GM18507 (cell line): ENCODE measurements around the gene PLEKHA7.
"Not testable (repeated sequence)": the region's sequence is repeated elsewhere in the genome, so short reads cannot be mapped to it uniquely, and the experiment has no call there.

Experiments used
- DNase-seq: peaks from one replicate; pipeline ENCODE4 v3.0.0; 2011; ENCODE audit warnings: low read depth; ENCODE audit not compliant: insufficient read length; ENCODE audit errors: extremely low spot score
- FAIRE-seq: peaks from 2 replicates; lab custom pipeline; 2011; peaks lifted over from hg19 to GRCh38; lab: Jason Lieb, UNC

The PLEKHA7 gene

GRCh38 chr11:16896729-16897469 is 117.3 kb downstream of the PLEKHA7 start:
- FAIRE-seq (no peak), DNase-seq (no peak)

- FAIRE-seq (no peak), DNase-seq (no peak)
Observed at GRCh38 chr11:16895306-16895705, 118.9 kb downstream of the PLEKHA7 start.

DNA sequence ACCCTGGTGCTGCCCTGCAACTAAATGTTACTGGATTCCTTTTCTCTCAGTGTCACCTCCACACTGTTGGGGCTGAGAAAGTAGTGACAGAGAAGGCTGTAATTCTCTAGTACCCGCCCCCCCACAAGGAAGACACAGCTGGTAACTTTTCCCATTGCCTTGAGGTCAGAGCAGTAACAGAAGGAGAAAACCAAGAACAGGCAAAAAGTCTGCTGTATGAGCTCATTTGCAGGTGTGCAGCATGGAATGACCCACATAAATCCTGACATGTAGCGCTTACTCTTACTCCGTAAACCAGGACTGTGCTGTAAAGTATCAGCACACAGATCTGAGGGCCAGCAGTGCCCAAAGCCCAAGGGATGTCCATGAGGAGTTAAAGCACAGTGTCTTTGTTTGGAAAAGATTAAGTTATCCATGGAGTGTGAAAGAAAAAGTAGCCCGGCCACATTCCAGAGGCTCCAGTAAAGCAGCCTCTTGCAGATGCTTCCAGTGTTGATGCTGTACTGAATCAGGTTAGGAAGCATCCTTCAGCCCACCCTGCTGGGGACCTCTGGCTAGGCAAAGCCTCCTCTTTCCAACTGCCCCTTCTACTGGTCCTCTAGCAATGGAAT is 120.7 kb downstream of the PLEKHA7 start:
- FAIRE-seq = no peak
- DNase-seq = no peak

- DNase-seq = no peak
- FAIRE-seq = no peak
Observed at GRCh38 chr11:16891964-16892363, 122.2 kb downstream of the PLEKHA7 start.

DNA sequence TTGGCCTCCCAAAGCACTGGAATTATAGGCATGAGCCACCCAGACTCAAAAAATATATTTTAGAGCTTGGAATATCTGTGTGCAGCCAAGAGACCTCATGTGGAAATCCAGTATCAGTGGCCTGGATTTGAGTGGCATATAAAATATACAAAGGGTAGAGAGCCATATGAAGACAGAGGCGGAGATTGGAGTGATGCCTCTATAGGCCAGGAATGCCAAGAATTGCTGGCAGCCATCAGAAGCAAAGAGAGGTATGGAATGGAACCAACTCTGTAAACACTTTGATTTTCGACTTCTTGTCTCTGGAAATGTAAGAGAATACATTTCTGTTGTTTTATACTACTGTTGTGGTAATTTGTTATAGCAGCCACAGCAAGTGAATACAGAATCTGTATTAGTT is 123.0 kb downstream of the PLEKHA7 start:
- FAIRE-seq = no peak
- no peak for DNase-seq

DNA sequence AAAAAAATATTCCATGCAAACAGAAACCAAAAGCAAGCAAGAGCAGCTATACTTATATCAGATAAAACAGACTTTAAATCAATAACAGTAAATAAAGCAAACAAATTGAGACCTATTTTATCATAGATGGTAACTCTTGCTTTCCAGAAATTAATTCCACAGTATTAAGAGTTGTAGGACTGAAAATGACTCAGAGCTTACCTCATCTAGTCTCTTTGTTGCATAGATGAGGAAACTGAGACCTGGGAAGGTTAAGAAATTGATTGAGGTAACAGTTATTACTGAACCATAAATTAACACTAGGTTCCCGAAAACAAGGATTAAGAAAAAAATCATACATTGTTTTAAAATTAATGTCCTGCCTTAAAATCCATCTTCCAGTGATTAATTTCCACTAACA is 123.8 kb downstream of the PLEKHA7 start:
- DNase-seq (no peak), FAIRE-seq (no peak)

GRCh38 chr11:16889905-16890304 is 124.3 kb downstream of the PLEKHA7 start:
- no peak for DNase-seq
- FAIRE-seq = no peak

GRCh38 chr11:16889010-16889409 is 125.2 kb downstream of the PLEKHA7 start:
- not testable (repeated sequence) for FAIRE-seq, DNase-seq

GRCh38 chr11:16887887-16888286 is 126.3 kb downstream of the PLEKHA7 start:
- FAIRE-seq, DNase-seq: not testable (repeated sequence)

- FAIRE-seq (no peak), DNase-seq (no peak)
Observed at GRCh38 chr11:16883174-16883573, 131.0 kb downstream of the PLEKHA7 start.

DNA sequence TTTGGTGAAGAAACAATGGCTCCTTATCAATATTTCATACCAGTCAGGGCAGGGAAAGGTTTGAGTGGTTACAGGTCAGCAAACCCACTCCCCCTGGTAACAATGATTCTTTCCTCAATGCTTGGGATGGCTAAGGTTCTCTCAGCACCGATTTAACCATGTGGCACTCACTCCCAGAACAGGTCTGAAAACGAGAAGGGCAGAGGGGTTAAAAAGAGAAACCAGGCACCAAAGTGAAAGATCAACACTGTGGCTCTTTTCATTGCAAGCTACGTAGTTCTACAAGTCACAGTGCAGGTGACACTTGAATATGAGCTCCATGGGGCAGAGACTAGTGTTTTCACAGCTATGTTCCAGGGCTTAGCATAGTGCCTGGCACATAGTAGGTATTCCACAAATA is 132.4 kb downstream of the PLEKHA7 start:
- FAIRE-seq (no peak), DNase-seq (no peak)

DNA sequence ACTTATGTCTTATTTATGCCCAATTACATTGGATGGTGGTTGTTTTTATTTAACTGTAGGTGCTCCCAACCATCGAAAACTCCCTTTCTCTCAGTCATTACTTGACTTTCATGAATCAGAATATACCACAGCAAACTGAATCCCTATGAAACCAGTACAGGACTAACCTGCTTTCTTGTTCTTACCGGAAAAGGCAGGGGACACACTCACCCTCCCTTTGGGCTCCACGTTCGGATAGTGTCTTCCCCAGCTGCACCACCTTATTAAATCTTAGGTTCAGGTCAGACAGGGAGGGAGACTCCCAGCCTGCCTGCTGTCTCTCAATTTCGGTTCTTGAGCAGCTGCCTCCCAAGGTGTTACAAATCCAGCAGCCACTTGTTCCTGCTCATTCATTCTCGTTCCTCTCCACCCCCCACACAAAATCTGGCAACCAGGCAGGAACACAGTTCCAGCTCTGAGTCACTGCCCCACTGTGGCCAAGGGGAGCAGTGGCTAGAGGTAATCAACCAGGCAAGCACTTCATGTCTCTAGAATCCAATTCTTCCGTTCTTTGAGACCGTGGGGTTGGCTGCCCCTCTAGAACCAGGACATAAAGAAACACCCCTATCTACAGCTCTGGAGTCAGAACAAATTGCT is 133.0 kb downstream of the PLEKHA7 start:
- FAIRE-seq (peak; percentile 15), DNase-seq (no peak)

GRCh38 chr11:16880184-16880801 is 133.9 kb downstream of the PLEKHA7 start:
- FAIRE-seq = no peak
- no peak for DNase-seq

GRCh38 chr11:16879690-16880089 is 134.5 kb downstream of the PLEKHA7 start:
- FAIRE-seq = no peak
- DNase-seq = no peak

DNA sequence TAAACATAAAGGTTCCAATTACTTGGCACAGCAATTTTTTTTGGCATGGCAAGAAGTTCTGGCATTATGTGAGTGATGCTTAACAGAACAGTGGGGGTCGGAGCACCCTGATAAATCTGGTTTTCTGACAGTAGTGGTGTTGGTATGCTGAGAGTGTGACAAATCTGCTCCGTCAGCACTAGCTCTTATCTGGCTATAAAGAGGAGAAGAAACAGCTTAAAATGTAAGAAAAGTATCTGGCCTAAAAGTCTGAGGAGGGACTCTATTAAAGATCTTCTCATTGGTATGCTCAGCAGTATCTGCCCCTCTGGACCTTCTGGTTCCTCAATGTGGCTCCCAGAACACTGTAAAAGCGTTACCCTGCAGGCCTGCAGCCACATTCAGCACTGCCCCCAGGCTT is 137.4 kb downstream of the PLEKHA7 start:
- DNase-seq = no peak
- FAIRE-seq = no peak

DNA sequence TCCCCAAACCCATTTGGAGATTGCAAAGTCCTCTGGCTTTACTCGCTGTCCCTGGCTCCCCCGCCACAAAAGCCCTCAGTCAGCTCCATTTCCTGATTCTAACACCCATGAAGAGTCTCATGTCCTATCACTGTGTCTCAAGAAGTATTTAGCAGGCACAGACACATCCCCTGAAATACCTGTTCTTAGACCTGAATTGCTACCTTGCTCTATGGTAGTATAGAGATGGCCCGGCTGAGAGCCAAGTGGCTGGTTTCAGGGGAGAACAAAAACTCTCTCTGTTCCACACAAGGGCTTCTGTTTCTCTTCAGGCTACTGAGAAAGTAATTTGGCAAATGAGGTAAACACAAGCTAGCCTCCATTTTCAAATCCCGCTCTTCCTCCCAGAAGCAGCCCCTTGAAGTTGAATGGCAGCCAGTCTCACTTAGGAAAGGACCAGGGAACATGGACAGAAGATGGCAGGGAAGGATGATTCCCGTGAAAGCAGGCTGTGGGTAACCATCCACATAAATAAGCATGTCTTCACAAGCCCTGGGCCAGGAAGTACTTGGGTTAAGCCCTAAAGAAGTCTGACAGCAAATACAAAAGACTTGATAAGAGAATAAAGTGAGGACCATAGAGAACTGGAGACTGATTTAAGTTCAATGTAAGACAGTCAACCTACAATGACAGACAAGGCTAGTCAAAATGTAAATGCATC is 138.0 kb downstream of the PLEKHA7 start:
- DNase-seq = no peak
- no peak for FAIRE-seq

GRCh38 chr11:16874275-16874975 is 139.8 kb downstream of the PLEKHA7 start:
- no peak for FAIRE-seq
- DNase-seq = no peak

GRCh38 chr11:16873289-16873688 is 140.9 kb downstream of the PLEKHA7 start:
- DNase-seq (no peak), FAIRE-seq (no peak)

DNA sequence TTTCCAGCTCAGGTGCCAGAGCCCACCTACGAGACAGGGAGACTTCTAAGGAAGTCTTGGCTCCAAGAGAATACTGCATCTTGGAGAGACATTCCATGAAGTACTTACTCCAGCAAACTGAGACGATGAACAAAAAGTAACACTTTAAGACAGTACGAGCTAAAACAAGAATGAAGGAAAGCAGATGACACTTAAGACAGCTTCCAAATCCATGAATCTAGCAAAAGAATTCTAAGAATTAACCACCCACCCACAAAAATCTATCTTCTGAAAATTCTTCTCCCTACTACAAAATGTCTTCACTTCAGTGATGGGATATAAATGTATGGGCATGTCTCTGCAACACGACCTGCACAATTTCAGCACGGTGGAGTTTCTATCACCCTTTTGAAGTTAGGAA is 142.8 kb downstream of the PLEKHA7 start:
- FAIRE-seq = no peak
- DNase-seq = no peak
